AG09309 (cell line): ENCODE measurements around the gene MEIS1.

Experiments used
- DNase-seq: peaks from one replicate; pipeline ENCODE4 v3.0.0-alpha.2; 2010; ENCODE audit warnings: low read depth
- H3K4me3 ChIP-seq: 2 replicates; pipeline ENCODE4 v1.5.1; 2011; ENCODE audit warnings: mild to moderate bottlenecking, low read depth, low read length, moderate library complexity; ENCODE audit not compliant: control insufficient read depth
- TF ChIP-seq, protein P1 (sequence below): IDR thresholded peaks from 2 replicates; pipeline ENCODE4 v1.5.1; 2011; ENCODE audit warnings: mild to moderate bottlenecking, low read depth, low read length, inconsistent platforms; ENCODE audit not compliant: insufficient read depth, control insufficient read depth; ENCODE audit errors: missing control alignments

MEIS1 gene

DNA sequence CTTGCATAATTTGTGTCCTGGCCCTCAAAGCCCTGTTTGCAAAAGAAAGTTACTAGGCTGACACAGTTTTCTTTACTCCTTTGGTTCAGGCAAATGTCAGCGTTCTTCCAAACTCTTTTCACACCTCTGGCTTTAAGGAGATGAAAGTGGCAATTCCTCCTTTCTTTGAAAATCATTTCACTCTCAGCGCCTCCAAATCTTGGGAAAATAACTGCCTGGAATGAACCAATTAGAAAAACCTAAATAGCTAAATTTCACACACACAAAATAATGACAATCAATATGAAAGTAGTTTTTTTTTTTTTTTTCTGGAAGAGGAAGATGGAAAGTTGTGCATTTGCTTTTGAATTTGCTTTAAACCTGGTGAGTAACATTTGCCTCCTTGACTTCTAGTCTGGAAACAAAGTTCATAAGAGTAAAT is 1.7 kb downstream of the MEIS1 start:
- TF ChIP-seq, protein P1, sequence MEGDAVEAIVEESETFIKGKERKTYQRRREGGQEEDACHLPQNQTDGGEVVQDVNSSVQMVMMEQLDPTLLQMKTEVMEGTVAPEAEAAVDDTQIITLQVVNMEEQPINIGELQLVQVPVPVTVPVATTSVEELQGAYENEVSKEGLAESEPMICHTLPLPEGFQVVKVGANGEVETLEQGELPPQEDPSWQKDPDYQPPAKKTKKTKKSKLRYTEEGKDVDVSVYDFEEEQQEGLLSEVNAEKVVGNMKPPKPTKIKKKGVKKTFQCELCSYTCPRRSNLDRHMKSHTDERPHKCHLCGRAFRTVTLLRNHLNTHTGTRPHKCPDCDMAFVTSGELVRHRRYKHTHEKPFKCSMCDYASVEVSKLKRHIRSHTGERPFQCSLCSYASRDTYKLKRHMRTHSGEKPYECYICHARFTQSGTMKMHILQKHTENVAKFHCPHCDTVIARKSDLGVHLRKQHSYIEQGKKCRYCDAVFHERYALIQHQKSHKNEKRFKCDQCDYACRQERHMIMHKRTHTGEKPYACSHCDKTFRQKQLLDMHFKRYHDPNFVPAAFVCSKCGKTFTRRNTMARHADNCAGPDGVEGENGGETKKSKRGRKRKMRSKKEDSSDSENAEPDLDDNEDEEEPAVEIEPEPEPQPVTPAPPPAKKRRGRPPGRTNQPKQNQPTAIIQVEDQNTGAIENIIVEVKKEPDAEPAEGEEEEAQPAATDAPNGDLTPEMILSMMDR, result no peak
- DNase-seq, result no peak
- peak overlapping the region; percentile 96 for H3K4me3 ChIP-seq

- H3K4me3 ChIP-seq, result peak overlapping the region; percentile 96
- DNase-seq, result no peak
- TF ChIP-seq, protein P1, result no peak
Observed at GRCh38 chr2:66437109-66437690, 2.3 kb downstream of the MEIS1 start.

GRCh38 chr2:66437691-66438497 is 3.0 kb downstream of the MEIS1 start:
- TF ChIP-seq, protein P1, result no peak
- H3K4me3 ChIP-seq, result peak overlapping the region; percentile 96
- no peak for DNase-seq

- DNase-seq, result no peak
- peak overlapping the region; percentile 96; the same call in 1 of the 2 replicates for H3K4me3 ChIP-seq
- TF ChIP-seq, protein P1, result no peak
Observed at GRCh38 chr2:66438498-66438833, 3.5 kb downstream of the MEIS1 start.

DNA sequence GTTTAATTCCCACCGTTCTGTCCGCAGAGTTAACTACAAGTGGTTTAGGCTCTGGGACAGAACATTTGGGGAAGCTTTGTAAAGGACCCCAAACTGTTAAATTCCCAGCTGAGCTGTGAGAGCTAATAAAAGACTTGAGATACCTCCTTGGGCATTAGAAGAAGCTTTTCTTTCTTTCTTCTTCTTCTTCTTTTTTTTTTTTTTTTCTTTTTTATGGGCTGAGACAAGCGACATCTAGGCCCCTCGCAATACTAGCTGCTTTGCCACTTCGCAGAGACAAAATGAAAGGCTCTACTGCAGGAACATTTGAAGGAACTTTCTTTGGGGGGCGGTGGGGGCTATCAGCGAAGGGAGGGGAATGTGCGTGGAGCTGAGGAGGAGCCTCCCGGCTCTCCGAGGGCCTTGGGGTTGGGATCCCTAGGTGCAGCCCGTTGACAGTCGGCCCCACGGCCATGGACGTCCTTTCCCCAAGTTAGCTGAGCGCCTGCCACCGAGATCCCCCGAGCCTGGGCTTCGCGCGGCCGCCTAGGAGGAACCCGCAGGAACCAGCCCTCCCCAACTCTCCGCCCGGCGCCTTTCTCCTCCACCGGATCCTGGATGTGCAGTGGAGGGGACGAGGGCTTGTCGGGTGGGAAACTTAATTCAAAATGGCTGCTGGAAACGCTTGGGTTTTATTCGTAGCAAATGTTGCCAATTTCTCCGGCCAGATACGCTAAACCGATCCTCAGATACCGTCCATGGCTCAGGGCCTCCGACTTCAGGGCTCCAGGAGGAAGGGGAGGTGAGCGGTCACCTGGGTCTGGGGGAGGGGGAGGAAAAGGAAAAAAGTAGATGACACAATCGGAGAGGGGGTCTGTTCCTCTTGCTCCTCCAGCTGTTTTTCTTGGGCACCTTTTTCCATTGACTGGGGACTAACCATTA is 4.2 kb downstream of the MEIS1 start:
- TF ChIP-seq, protein P1, result no peak
- DNase-seq, result no peak
- peak overlapping the region; percentile 31 for H3K4me3 ChIP-seq

DNA sequence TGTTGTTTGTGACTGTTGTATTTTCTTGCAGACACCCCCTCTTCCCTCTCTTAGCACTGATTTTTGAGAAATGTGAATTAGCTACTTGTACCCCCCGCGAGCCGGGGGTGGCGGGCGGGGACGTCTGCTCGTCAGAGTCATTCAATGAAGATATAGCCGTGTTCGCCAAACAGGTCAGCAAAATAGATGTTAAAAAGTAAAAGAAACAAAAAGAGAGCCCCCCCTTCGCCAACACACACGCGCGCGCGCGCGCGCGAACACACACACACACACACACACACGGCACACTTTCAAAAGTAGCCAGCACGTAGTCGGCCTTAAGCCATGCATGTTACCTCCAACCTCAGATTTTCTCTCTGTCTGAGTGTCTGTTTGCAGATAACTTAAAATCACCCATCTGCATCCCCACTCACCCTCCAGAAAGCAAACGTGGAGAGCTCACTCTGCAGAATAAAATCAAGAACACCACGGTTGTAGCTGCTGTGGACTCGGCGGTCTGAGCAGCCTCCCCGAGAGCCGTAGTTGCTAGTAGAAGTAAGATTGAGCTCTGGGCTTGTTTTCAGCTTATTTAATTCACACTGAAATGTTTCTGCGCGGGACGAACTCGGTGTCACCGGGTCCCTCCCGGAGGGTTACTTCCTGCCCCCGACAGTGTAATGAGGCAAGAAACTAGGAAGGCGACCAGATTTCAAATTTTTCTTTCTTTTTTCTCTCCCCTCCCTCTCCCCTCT is 5.1 kb downstream of the MEIS1 start:
- TF ChIP-seq, protein P1, result no peak
- peak overlapping the region; percentile 31; the same call in 1 of the 2 replicates for H3K4me3 ChIP-seq
- DNase-seq, result no peak
